Suppressor macrophage treated with lipopolysaccharide for 4 hours (primary cell): ENCODE results near the gene MMP26.

Experiments
- DNase-seq: peaks from one replicate; pipeline ENCODE4 v3.0.0-alpha.2; 2020

Gene MMP26

GRCh38 chr11:4727171-4727570 is 22.6 kb downstream of the MMP26 start:
- DNase-seq, result no peak

- no peak for DNase-seq
Observed at GRCh38 chr11:4740735-4741134, 36.2 kb downstream of the MMP26 start.

GRCh38 chr11:4748438-4748837 is 43.9 kb downstream of the MMP26 start:
- no peak for DNase-seq

DNA sequence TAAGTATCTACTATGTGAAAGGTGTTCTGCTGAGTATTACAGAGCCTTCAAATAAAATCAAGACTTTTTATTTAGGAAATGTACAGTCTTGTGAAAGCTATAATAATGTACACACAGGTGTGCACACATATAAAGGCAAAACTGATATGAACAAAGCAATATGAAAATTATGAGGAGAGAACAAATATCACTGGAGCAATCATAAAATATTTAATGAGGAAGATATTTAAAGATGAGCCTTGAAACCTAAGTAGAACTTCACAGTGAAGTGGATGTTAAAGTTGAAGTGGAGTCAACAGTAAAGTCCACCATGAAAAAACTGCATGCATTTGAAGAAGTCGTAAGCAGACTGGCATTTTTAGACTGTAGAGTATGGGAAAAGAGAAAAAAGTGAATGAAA is 46.6 kb downstream of the MMP26 start:
- DNase-seq, result no peak
